Measurements from ENCODE around the gene SHLD1.

- TF ChIP-seq EZH2 (IDR thresholded peaks at IDR 0.05; ENCODE audit: insufficient read depth, poor library complexity, severe bottlenecking) (no peak), EZH2phosphoT487 (IDR thresholded peaks at IDR 0.05; ENCODE audit: insufficient read depth, low read depth) (no peak)
Measured at GRCh38 chr20:5809495-5809894, 59.3 kb downstream of the SHLD1 start.

Data from GM23248 (cell line).